HG02623 (cell line): Measurements from ENCODE around the gene MAK.
"Not testable (repeated sequence)": the region's sequence is repeated elsewhere in the genome, so short reads cannot be mapped to it uniquely, and the experiment has no call there.

Source experiments
- ATAC-seq: cut with Tn5 transposase; IDR thresholded peaks from one replicate; pipeline ENCODE4 v1.9.1; 2021; ENCODE audit warnings: moderate library complexity; ENCODE audit not compliant: unreplicated experiment

Gene MAK, protein sequence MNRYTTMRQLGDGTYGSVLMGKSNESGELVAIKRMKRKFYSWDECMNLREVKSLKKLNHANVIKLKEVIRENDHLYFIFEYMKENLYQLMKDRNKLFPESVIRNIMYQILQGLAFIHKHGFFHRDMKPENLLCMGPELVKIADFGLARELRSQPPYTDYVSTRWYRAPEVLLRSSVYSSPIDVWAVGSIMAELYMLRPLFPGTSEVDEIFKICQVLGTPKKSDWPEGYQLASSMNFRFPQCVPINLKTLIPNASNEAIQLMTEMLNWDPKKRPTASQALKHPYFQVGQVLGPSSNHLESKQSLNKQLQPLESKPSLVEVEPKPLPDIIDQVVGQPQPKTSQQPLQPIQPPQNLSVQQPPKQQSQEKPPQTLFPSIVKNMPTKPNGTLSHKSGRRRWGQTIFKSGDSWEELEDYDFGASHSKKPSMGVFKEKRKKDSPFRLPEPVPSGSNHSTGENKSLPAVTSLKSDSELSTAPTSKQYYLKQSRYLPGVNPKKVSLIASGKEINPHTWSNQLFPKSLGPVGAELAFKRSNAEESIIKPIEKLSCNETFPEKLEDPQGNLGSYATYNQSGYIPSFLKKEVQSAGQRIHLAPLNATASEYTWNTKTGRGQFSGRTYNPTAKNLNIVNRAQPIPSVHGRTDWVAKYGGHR

GRCh38 chr6:10837995-10838793, at the start of gene MAK:
Gene MAK (minus strand): TSS chr6:10838539. CDS start chr6:10830648, 7,891 bp downstream.
- ATAC-seq, result peak; percentile 71

- peak; percentile 58 for ATAC-seq
Measured at GRCh38 chr6:10886691-10887502, 48.6 kb upstream of the MAK start, which contains the start of gene SYCP2L. Gene SYCP2L (plus strand): TSS chr6:10887052. CDS start chr6:10887127, 75 bp downstream.

GRCh38 chr6:10886365-10886690, 48.0 kb upstream of the MAK start:
- not testable (repeated sequence) for ATAC-seq

DNA sequence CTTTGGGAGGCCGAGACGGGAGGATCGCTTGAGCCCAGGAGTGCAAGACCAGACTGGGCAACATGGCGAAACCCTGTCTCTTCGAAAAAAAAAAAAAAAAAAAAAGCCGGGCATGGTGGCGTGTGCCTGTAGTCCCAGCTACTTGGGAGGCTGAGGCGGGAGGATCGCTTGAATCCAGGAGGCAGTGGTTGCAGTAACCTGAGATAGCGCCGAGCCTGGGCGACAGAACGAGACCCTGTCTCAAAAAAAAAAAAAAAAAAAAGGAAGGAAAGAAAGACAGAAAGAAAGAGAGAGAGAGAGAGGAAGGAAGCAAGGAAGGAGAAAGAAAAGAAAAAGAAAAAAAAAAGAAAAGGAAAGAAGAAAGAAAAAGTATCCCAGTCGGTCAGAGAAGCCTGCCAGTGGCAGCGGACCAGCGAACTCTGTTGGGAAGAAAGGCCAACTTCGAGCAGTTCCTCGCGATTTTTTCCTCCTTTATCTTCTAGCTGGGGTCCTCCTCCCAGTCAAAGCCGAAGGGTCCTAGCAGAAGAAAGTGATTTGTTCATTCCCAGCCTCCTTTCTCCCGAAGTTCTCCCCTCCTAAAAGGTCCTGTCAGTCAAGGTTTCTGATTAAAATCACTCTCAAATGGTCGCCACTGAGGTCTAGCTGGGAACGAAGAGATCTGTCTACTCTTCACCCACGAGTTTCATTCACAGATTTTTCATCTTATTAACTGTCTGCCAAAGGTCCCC, 46.1 kb upstream of the MAK start:
- ATAC-seq, result no peak

GRCh38 chr6:10883312-10884244, 45.2 kb upstream of the MAK start:
- ATAC-seq, result no peak

- no peak for ATAC-seq
Measured at GRCh38 chr6:10882657-10883171, 44.4 kb upstream of the MAK start.

DNA sequence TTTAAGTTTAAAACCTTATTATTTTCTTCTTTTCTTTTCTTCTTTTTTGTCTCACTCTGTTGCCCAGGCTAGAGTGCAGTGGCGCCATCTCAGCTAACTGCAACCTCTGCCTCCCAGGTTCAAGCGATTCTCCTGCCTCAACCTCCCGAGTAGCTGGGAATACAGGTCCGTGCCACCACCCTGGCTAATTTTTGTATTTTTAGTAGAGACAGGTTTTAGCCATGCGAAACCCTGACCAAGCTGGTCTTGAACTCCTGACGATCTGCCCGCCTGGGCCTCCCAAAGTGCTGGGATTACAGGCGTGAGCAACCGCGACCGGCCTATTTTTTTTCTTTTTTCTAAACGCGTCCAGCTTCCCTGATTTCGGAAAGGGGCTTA, 43.9 kb upstream of the MAK start:
- not testable (repeated sequence) for ATAC-seq

- ATAC-seq, result no peak
Measured at GRCh38 chr6:10880366-10880765, 42.0 kb upstream of the MAK start.

DNA sequence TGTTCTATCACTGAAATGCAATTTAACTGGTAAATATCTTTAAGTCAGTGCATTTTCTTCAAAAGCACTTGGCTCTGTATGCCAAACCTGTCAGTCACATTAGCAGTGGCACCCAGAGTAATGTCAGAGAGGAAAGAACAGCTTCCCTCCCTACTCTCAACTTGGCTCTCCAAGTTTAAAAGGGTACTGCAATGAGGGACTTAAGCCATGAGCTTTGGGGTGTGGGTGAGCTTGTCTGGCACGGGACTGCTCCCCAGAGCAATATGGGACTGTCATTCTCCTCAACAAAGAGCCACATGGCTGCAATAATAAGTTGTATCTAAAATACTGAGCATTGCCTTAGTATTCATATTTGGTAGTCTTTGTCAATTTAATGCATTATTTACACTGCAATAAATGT, 39.5 kb upstream of the MAK start:
- ATAC-seq, result no peak

GRCh38 chr6:10877012-10877411, 38.7 kb upstream of the MAK start:
- ATAC-seq, result no peak

DNA sequence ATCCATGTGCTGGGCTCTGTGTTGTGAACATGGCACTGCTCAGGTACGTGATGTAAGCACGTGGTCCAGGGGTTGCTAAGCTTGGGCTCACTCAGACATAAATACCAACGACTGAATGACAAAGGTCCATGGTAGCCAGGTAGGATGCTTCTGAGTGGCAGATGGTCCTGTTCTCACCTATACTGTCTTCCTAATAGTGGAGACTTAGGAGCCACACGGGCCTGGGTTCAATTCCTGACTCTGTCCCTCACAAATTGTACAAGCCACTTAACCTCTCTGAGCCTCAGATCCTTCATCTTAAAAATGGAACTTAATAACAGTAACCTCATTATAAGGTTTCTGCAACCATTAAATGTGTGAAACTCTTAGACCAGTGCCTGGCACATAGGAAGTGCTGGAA, 36.7 kb upstream of the MAK start:
- ATAC-seq, result no peak

DNA sequence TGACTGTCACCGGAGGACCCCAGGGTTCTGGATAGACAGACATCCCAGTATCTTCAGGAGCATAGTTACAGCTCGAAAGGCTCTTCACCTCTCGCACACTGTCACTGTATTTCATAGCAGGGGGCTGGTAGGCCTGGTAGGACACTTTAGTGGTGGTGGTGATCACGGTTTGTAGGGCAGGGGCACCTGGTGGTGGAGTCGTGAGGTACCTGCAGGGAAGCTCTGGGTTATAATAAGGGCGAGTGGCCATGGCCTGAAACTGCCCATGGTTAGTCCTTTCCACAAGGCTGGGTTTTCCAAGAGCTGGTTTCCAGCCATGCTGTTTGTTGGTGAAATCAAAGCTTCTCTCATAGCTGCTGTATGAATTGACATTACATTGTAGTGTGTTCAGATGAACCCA, 35.9 kb upstream of the MAK start:
- ATAC-seq, result no peak

DNA sequence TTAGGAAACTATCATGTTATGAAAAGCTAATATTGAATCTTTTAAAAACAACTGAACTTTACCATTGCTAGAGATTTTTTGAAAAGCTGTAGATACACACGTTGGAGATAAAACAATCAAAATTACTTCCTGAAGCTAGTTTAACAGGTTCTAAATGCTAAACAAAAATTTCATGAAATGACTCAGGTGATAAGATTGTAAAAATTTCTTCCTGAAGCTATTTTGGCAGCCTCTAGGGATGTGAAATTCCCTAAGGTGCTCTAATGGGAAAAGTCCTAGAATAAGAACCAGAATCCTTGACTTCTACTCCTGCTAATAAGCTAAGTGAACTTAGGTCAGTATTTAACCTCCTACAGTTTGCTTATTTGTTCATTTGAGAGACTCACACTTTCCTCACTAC, 35.0 kb upstream of the MAK start:
- ATAC-seq, result no peak

DNA sequence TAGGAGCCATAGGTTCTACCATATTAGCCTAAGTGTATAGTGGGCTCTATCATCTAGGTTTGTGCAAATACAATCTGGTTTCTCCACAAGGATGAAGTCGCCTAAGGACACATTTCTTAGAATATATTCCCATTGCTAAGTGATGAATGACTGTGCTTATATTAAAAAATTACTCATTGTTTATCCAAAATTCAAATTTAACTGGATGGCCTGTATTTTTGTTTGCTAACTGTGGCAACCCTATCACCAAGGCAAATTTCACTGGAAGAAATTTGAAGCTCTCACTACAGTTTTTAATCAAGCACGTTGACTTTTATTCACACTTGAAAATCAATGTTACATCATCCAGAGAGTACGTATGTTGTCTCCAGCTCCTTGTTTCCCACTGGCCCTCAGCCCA, 29.6 kb upstream of the MAK start:
- ATAC-seq, result no peak

DNA sequence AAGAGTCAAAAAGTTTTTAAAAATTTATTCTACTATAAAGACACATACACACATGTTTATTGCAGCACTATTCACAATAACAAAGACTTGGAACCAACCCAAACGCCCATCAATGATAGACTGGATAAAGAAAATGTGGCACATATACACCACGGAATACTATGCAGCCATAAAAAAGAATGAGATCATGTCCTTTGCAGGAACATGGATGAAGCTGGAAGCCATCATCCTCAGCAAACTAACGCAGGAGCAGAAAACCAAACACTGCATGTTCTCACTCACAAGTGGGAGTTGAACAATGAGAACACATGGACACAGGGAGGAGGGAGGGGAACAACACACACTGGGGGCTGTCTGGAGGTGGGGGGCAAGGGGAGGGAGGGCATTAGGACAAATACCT, 28.4 kb upstream of the MAK start:
- ATAC-seq, result not testable (repeated sequence)

- ATAC-seq, result not testable (repeated sequence)
Measured at GRCh38 chr6:10863031-10863430, 24.7 kb upstream of the MAK start.

- ATAC-seq, result no peak
Measured at GRCh38 chr6:10862361-10862760, 24.0 kb upstream of the MAK start.

- no peak for ATAC-seq
Measured at GRCh38 chr6:10861086-10861485, 22.7 kb upstream of the MAK start.

GRCh38 chr6:10857259-10857658, 18.9 kb upstream of the MAK start:
- ATAC-seq, result no peak
